B cell (primary cell): ENCODE measurements around the gene TMC1.

Experiments
- EZH2 ChIP-seq: IDR thresholded peaks from 2 replicates; pipeline ENCODE4 v1.6.1; 2012; ENCODE audit warnings: borderline replicate concordance, low read depth, mild to moderate bottlenecking, moderate library complexity, low read length; ENCODE audit not compliant: insufficient read depth, poor library complexity, severe bottlenecking
- TF ChIP-seq, protein P1 (sequence below): fragments of 200-600 bp; IDR thresholded peaks from one replicate; pipeline ENCODE4 v1.8.0; 2022; ENCODE audit warnings: antibody characterized with exemption, mild to moderate bottlenecking

DNA sequence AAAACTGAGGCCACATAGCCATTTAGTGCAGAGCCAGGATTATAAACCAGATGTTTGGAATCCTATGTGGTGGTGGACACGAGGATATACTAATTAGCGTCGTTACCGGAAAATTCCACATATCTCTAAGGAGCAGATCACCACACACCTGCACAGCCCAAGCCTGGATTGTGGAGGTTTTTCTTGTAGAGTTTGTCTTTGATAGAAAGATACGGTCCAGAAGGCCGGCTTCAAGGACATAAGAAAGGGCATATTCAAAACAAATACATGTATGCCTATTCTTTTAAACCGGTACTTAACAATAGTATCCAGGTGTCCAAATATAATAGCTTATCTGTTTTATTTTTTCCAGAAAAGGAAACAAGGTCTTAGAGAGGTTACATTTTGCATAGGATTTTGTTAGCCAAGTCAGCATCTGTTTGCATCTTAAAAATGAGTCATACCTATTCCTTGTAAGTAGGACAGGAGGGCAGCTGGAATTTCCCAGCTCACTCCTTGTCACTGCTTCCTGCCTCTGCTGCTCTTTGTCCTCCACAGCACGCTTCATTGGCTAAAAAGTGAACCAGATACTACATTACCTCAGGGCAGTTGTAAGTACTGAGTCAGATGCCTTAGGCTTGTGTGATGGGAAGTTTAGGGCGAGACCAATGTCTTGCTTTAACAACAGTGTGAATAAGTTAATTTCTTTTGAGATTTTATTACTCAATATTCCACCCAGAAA, 3.6 kb downstream of the TMC1 start:
- TF ChIP-seq, protein P1, sequence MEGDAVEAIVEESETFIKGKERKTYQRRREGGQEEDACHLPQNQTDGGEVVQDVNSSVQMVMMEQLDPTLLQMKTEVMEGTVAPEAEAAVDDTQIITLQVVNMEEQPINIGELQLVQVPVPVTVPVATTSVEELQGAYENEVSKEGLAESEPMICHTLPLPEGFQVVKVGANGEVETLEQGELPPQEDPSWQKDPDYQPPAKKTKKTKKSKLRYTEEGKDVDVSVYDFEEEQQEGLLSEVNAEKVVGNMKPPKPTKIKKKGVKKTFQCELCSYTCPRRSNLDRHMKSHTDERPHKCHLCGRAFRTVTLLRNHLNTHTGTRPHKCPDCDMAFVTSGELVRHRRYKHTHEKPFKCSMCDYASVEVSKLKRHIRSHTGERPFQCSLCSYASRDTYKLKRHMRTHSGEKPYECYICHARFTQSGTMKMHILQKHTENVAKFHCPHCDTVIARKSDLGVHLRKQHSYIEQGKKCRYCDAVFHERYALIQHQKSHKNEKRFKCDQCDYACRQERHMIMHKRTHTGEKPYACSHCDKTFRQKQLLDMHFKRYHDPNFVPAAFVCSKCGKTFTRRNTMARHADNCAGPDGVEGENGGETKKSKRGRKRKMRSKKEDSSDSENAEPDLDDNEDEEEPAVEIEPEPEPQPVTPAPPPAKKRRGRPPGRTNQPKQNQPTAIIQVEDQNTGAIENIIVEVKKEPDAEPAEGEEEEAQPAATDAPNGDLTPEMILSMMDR, result no peak
- no peak for TF ChIP-seq EZH2
